NCI-H187 treated with DMSO at 0.1 percent for 48 hours (cell line): Measurements from ENCODE around the gene ZNF527.
"Not testable (repeated sequence)": the region's sequence is repeated elsewhere in the genome, so short reads cannot be mapped to it uniquely, and the experiment has no call there.

ENCODE experiments used
- DNase-seq: peaks from one replicate; lab custom pipeline; 2025; lab: John Stamatoyannopoulos, UW

Gene ZNF527

DNA sequence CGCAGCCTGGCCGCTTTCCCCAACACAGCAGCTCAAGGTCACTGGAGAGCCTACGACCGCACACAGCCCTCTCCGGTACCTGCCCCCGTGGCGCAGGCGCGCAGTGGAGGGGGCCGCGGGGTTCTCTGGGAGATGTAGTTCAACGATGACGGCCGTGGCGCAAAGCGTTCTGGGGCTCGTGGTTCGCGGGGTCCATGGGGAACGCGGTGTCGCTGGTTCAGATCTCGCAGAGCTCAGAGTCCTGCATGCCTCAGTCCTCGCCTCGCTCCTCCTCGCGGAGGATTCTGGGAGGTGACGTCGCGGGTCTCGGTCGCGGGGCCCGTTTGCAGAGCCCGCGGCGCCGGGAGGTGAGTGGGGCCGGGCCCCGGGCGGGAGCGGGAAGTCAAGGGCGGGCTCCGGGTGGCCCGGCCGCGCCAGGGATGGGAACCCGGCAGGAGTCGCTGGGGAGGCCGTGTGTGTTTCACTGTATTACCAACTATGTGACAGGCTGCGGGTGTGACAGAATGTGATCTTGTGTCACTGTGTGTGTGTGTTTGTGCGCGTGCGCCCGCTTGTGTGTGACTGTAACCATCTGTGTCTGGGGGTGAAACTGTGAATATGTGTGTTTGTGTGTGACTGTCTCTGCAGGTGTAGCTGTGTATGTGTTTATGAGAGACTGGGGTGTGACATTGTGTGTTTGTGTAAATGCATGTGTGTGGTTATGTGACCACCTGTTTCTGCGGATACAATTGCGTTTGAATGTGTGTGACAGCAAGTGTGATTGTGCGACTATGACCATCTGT, at the start of gene ZNF527:
ZNF527 (plus strand) TSS at position 220 of the 782 bp plus-strand sequence. CDS start 3,100 bp downstream, outside the sequence.
- peak; percentile 94 for DNase-seq

- DNase-seq = no peak
Observed at GRCh38 chr19:37329686-37330085, 41.2 kb upstream of the ZNF527 start.

DNA sequence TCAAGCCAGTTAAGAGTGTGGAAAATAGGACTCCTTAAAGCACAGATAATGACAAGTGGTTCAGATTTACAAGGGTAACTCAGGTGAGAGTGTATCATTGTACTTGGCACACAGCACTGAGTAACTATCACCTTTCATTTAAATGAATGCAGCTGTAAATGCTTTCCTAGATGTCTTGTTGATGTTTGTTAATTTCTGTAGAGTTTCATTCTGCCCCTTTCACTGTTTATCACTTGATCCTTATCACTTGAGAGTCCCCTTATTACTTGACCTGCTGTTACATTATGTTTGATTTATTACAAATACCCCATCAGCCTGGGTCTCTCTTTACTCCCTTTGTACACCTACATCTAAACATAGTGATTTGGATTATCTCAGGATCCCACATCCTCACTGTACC, 38.1 kb upstream of the ZNF527 start:
- no peak for DNase-seq

DNA sequence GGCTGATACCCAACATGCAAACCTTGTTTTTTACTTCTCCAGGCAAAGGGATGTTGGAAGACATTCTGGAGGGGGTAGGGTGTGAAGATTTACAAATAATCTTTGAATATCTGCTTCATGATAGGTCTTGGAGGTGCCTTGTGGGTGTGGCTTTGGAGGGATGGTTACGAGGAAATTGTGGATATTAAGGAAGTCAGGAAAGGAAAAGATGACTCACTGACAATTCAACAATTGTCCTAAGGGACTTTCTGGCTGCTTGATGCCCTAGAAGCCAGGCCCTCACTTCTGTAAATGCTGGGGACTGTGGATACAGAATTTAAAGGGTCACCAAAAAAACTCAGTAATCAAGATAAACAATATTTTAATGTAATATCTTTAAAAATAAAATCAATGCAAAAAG, 37.4 kb upstream of the ZNF527 start:
- DNase-seq = no peak

DNA sequence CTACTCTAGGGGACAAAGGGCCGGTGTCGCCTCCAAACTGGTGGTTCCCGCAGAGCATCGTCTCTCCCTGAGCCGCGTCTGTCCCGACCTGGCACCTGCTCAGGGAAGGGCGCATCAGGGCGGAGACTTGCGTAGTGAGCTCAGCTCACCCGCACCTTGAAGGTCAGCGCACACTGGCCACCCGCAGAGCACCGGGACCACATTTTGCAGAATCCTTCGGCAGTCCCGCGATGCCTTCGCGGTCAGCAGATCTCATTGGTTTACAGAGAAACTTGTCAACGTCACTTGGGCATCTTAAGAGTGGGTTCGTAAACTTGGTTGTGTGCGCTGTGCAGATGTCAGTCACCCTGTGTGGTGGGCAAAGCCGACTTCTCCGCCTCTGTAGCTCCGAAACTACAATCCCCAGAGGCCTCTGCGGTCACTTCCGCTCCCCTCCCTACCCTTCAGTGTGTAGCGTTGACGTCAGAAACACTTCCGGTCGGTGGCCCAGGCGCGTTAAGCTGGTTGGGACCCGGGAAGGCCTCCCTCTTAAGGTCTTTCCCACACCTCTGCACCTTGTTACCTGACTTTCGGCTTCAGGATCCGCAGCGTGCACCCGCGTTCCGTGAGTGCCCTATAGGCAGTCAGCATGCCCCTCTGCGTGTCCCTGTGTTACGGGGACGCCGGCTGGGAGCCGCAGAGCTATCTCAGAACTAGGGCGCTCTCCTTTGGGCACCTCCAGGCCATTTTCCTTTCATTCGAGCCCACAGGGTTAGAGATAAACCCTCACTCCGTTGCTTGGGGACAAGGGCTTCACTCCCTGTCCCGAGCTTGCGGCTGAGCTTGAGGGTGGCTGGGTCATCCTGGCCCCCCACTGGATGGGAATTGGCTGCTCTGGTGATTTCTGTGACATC, 36.5 kb upstream of the ZNF527 start:
- peak; percentile 23 for DNase-seq

DNA sequence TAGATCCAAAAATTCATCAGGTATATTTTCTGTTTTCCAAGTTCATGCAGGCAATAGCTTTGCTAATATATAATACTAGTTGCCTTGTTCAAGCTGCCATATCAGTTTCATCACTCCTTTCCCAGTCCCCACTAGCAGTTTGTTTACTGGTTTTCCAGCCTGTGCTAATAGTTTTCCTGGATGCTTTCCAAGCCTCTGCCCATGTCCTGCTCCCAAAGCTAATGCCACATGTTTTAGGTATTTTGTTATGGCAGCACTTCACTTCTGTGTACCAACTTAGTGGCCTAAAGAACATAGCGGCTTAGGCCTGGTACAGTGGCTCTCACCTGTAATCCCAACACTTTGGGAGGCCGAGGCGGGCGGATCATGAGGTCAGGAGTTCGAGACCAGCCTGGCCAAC, 28.1 kb upstream of the ZNF527 start:
- DNase-seq = no peak

DNA sequence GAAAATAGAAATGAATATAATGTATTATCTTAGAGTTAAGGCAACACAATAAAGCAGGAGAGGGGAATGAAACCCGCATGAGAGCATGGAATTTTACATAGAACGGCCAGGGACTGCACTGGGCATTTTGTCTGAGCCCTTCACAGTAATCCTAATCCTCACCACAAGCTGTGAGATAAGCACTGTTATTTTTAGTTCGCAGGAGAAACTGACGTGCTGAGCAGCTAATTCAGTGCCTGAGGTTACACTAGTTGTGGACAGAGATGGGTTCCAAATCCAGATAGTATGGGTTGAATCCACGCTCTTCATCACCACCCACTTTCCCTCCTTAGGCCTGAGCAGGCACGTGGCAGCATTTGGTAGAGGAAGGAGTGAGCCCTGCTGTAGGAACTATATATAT, 24.8 kb upstream of the ZNF527 start:
- no peak for DNase-seq

DNA sequence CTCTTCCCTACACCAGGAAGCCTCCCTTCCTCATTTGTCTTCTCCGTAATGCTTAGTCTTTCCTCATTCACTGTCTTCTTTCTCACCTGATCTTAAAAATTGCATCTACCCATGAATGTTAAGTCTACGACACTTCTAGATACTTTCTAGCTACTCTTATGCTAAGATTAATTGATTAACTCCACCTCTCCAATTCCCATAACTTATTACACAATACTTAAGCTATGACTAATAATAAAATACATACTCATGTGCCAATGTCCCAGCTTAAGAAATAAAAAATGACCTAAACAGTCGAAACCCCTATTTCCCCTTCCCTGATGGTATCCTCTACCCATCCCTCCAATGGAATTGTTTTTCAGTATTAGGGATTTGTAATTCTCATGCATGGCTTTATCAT, 22.8 kb upstream of the ZNF527 start:
- DNase-seq = no peak

DNA sequence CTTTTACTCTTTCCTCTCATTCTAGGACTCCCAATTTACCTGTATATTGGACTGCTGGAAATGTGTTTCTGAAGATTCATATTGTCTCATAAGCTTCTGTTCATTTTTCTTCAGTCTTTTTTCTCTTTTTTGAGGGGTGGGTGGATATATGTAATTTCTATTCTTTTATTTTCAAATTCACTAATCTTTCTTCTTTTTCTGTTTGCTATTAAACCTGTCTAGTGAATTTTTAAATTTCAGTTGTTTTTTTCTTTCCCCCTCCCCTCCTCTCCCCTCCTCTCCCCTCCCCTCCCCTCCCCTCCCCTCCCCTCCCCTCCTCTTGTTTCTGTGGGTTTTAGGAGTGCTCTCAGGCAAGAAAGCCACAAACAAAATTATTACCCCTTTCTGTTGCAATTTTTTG, 16.9 kb upstream of the ZNF527 start:
- DNase-seq = no peak

DNA sequence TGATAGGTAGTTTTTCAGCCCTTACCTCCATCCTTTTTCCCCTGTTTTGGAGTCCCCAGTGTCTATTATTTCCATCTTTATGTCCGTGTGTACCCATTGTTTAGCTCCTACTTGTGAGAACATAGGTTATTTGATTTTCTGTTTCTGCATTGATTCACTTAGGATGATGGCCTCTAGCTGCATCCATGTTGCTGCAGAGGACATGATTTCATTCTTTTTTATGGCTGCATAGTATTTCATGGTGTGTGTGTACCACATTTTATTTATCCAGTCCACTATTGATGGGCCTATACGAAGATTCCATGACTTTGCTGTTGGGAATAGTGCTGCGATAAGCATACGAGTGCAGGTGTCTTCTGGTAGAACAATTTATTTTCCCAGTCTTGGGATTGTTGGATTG, 15.0 kb upstream of the ZNF527 start:
- no peak for DNase-seq

GRCh38 chr19:37361994-37362393, 8.9 kb upstream of the ZNF527 start:
- no peak for DNase-seq

DNA sequence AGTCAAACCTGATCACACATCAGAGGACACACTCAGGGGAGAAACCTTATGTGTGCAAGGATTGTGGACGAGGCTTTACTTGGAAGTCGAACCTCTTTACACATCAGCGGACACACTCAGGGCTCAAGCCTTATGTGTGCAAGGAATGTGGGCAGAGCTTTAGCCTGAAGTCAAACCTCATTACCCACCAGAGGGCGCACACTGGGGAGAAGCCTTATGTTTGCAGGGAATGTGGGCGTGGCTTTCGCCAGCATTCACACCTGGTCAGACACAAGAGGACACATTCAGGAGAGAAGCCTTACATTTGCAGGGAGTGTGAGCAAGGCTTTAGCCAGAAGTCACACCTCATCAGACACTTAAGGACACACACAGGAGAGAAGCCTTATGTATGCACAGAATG, 8.2 kb upstream of the ZNF527 start:
- DNase-seq = no peak

DNA sequence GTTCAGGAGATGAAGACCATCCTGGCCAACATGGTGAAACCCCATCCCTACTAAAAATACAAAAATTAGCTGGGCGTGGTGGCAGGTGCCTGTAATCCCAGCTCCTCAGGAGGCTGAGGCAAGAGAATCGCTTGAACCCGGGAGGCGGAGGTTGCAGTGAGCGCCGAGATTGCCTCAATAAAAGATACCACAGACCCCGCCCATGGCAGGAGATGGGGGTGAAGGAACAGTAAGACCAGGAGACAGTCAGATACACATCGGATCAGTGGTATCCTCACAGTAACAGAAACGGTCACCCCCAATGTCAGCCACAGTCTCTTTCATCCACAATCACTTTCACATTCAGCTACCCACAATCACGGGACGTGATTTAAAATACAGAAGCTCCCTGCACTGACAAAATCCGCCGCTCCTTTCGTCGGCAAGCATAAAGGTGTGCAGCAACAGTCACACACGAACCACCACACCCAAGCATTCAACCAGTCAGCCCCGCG, 466 bp upstream of the ZNF527 start:
- DNase-seq = not testable (repeated sequence)

- no peak for DNase-seq
Observed at GRCh38 chr19:37389234-37389633, 18.3 kb downstream of the ZNF527 start.

DNA sequence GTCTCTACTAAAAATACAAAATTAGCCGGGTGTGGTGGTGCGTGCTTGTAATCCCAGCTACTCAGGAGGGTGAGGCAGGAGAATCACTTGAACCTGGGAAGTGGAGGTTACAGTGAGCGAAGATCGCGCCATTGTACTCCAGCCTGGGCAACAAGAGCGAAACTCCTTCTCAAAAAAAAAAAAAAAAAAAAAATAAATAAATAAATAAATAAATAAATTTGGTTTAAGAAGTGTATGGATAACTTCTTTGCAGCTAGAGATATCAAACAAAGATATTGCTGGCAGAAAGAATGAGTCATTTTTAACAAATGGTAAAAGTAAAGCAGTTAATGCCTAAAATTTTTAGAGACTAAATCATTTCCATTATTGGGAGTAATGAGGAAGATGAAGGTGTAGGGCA, 20.5 kb downstream of the ZNF527 start:
- DNase-seq = not testable (repeated sequence)

DNA sequence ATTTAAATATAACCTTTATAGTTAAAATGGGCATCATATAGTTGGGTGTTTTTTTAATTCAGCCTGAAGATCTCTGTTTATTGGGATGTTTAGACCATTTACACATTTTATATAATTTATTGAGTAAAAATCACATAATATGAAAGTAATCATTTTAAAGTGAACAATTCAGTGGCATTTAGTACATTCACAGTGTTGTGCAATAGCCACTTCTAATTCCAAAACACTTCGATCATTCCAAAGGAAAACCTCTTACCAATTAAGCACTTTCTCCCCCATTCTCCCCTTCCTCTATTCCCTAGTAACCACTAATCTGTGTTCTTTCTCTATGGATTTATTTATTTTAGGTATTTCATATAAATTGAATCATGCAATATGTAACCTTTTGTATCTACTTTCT, 30.2 kb downstream of the ZNF527 start:
- no peak for DNase-seq

- DNase-seq = no peak
Observed at GRCh38 chr19:37403403-37403802, 32.5 kb downstream of the ZNF527 start.

DNA sequence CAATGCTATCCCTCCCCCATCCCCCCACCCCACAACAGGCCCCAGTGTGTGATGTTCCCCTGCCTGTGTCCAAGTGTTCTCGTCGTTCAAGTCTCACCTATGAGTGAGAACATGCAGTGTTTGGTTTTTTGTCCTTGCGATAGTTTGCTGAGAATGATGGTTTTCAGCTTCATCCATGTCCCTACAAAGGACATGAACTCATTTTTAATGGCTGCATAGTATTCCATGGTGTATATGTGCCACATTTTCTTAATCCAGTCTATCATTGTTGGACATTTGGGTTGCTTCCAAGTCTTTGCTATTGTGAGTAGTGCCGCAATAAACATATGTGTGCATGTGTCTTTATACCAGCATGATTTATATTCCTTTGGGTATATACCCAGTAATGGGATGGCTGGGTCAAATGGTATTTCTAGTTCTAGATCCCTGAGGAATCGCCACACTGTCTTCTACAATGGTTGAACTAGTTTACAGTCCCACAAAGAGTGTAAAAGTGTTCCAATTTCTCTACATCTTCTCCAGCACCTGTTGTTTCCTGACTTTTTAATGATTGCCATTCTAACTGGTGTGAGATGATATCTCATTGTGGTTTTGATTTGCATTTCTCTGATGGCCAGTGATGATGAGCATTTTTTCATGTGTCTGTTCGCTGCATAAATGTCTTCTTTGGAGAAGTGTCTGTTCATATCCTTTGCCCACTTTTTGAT, 35.4 kb downstream of the ZNF527 start:
- not testable (repeated sequence) for DNase-seq

DNA sequence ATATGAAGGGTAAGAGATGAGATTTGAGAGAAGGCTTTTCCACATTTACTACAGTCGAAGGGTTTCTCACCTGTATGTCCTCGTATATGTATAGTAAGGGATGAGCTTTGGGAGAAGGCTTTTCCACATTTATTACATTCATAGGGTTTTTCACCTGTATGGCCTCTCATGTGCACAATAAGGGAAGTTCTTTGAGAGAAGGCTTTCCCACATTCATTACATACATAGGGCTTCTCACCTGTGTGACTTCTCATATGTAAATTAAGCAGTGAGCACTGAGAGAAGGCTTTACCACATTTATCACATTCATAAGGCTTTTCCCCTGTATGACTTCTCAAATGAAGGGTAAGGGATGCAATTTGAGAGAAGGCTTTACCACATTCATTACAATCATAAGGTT, 41.8 kb downstream of the ZNF527 start:
- DNase-seq = no peak

DNA sequence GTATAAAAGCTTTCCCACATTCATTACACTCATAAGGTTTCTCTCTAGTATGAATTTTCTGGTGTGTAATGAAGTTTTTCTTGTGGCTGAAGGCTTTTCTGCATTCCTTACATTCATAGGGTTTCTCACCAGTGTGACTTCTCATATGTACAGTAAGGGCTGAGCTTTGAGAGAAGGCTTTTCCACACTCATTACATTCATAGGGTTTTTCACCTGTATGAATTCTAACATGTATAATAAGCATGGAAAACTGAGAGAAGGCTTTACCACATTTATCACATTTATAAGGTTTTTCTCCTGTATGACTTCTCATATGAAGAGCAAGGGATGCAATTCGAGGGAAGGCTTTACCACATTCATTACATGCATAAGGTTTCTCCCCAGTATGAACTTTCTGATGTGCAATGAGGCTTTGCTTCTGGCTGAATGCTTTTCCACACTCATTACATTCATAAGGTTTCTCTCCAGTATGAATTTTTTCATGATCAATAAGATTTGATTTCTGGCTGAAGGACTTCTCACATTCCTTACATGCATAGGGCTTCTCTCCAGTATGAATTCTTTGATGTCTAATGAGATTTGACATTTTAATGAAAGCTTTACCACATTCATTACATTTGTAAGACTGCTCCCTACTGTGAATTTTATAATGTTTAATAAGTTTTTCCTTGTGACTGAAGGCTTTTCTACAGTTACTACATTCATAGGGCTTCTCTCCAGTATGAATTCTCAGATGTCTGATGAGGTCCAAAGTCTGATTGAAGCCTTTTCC, 42.6 kb downstream of the ZNF527 start:
- DNase-seq = no peak
